Type B pancreatic cell (in vitro differentiated cells): ENCODE measurements around the gene GALNT8. TPM values are rescaled to one million over a fixed set of nuclear protein-coding genes. Genes with fewer than 3 reads are reported as not detected.
"Not testable (repeated sequence)": the region's sequence is repeated elsewhere in the genome, so short reads cannot be mapped to it uniquely, and the experiment has no call there.

Source experiments
- DNase-seq: peaks from one replicate; pipeline ENCODE4 v3.0.0; 2021; ENCODE audit warnings: mixed read lengths; ENCODE audit not compliant: unreplicated experiment; ENCODE audit errors: extremely low spot score
- H3K27ac Mint-ChIP-seq: 2 replicates; pipeline ENCODE4 v1.8.0; 2021; ENCODE audit warnings: mild to moderate bottlenecking, mixed read lengths
- H3K27me3 Mint-ChIP-seq: 2 replicates; pipeline ENCODE4 v1.8.0; 2021; ENCODE audit warnings: mixed read lengths
- H3K36me3 Mint-ChIP-seq: 2 replicates; pipeline ENCODE4 v1.8.0; 2021; ENCODE audit warnings: mixed read lengths
- H3K4me1 Mint-ChIP-seq: one replicate; pipeline ENCODE4 v1.8.0; 2021; ENCODE audit warnings: mixed read lengths; ENCODE audit not compliant: unreplicated experiment
- H3K4me3 Mint-ChIP-seq: 2 replicates; pipeline ENCODE4 v1.8.0; 2021; ENCODE audit warnings: mild to moderate bottlenecking, mixed read lengths
- H3K9me3 Mint-ChIP-seq: 2 replicates; pipeline ENCODE4 v1.8.0; 2021; ENCODE audit warnings: mixed read lengths
- total RNA-seq: library from RNA; stranded (reverse); gene quantifications from 2 replicates; pipeline ENCODE4 v1.2.1, GENCODE V29; 2021; ENCODE audit warnings: low replicate concordance
- TF ChIP-seq, protein P1 (sequence below): fragments of 200-600 bp; sonication (generic); conservative IDR thresholded peaks from 2 replicates; pipeline ENCODE4 v1.5.0; 2021; ENCODE audit warnings: antibody characterized with exemption, mild to moderate bottlenecking

The GALNT8 gene
- total RNA-seq, 1 donor from 2014 or later: 7.1 TPM

DNA sequence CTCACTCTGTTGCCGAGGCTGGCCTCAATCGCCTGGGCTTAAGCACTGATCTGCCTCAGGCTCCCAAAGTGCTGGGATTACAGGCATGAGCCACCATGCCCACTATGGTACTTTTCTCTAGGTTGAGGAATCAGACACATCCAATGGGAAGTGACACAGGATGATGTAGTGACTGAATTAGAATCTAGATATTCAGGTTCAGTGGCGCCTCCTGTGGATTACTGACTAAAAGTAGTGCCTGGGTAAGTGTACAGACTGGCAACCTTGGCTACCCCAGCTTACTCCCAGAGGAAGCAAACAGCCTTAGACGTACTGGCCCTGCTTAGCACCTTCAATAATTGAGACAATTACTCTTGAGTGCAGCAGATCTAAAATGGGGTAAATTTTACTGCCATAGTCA is 22.8 kb downstream of the GALNT8 start:
- no peak overlapping the region for H3K27ac Mint-ChIP-seq
- no peak overlapping the region for H3K4me3 Mint-ChIP-seq
- no peaks in the 10 kb centered on the region for H3K9me3 Mint-ChIP-seq
- H3K27me3 Mint-ChIP-seq: peaks cover 14% of the 10 kb centered on the region
- peaks cover 4% of the 10 kb centered on the region for H3K36me3 Mint-ChIP-seq
- TF ChIP-seq, protein P1, sequence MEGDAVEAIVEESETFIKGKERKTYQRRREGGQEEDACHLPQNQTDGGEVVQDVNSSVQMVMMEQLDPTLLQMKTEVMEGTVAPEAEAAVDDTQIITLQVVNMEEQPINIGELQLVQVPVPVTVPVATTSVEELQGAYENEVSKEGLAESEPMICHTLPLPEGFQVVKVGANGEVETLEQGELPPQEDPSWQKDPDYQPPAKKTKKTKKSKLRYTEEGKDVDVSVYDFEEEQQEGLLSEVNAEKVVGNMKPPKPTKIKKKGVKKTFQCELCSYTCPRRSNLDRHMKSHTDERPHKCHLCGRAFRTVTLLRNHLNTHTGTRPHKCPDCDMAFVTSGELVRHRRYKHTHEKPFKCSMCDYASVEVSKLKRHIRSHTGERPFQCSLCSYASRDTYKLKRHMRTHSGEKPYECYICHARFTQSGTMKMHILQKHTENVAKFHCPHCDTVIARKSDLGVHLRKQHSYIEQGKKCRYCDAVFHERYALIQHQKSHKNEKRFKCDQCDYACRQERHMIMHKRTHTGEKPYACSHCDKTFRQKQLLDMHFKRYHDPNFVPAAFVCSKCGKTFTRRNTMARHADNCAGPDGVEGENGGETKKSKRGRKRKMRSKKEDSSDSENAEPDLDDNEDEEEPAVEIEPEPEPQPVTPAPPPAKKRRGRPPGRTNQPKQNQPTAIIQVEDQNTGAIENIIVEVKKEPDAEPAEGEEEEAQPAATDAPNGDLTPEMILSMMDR: no peak
- no peak for DNase-seq
- no peaks in the 10 kb centered on the region for H3K4me1 Mint-ChIP-seq

DNA sequence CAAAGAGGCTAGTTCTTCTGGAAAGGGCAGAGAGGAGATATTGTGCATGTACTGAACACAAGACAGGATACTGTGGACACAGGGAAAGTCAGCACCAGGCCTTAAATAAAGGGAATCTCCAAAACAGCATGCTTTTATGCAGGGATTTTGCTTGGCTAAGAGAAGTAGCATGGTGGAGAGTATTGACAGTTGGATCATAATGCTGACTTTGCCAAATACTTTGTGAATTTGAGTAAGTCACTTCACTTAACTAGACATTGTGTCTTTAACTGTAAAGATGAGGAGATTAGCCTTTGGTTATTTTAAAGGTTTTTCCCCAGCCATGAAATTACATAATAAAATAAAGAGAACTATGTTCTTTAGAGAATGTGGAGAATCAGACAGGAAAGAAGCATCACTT is 24.5 kb downstream of the GALNT8 start:
- Mint-ChIP-seq H3K36me3 (no peaks in the 10 kb centered on the region), H3K9me3 (no peaks in the 10 kb centered on the region), H3K4me1 (no peaks in the 10 kb centered on the region), H3K4me3 (no peak overlapping the region), H3K27ac (no peak overlapping the region), H3K27me3 (peaks cover 10% of the 10 kb centered on the region)
- DNase-seq: no peak
- TF ChIP-seq, protein P1: no peak

DNA sequence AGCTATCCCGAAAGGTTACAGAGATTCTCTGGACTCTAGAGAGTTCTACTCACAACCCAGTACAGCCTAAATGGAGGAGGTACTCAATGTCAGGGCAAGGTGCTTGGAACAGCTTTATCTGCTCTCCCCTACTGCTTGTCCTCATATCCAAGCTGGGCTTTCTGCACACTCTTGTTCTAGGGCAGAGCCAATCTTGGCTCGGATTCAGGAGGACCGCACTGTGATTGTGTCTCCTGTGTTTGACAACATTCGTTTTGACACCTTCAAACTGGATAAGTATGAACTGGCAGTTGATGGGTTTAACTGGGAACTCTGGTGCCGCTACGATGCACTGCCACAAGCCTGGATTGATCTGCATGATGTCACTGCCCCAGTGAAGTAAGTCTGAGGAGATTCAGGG is 25.0 kb downstream of the GALNT8 start:
- no peak overlapping the region for H3K4me3 Mint-ChIP-seq
- H3K27ac Mint-ChIP-seq: no peak overlapping the region
- peaks cover 10% of the 10 kb centered on the region for H3K27me3 Mint-ChIP-seq
- TF ChIP-seq, protein P1: no peak
- H3K36me3 Mint-ChIP-seq: peaks cover under 1% of the 10 kb centered on the region
- no peaks in the 10 kb centered on the region for H3K9me3 Mint-ChIP-seq
- no peaks in the 10 kb centered on the region for H3K4me1 Mint-ChIP-seq
- DNase-seq: no peak

DNA sequence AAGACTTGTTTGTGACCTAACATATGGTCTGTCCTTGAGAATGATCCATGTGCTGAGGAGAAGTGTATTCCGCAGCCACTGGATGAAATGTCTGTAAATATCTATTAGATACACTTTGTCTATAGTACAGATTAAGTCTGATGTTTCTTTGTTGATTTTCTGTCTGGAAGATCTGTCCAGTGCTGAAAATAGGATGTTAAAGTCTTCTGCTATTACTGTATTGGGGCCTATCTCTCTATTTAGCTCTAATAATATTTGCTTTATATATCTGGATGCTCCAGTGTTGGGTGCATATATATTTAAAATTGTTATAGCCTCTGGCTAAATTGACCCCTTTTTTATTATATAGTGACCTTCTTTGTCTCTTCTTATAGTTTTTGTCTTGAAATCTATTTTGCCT is 31.5 kb downstream of the GALNT8 start:
- H3K27me3 Mint-ChIP-seq, H3K9me3 Mint-ChIP-seq, H3K4me1 Mint-ChIP-seq, H3K36me3 Mint-ChIP-seq, H3K4me3 Mint-ChIP-seq, DNase-seq, H3K27ac Mint-ChIP-seq: not testable (repeated sequence)

DNA sequence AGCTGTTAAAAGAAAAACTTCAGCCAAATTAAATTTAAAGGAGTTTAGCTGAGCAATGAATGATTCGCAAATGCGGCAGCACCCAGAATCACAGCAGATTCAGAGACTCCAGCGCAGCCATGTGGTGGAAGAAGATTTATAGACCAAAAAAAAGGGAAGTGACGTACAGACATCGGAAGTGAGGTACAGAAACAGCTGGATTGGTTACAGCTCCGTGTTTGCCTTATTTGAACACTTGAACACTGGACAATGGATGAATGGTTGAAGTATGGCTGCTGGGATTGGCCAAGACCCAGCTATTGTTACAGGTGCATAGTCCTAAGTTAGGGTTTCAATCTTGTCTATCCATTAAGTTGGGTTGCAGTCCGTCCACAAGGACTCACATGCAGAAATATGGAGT is 42.6 kb downstream of the GALNT8 start:
- Mint-ChIP-seq H3K27me3 (peaks cover 26% of the 10 kb centered on the region), H3K4me1 (no peaks in the 10 kb centered on the region), H3K36me3 (no peaks in the 10 kb centered on the region), H3K4me3 (no peak overlapping the region), H3K9me3 (no peaks in the 10 kb centered on the region), H3K27ac (no peak overlapping the region)
- TF ChIP-seq, protein P1: no peak
- DNase-seq: no peak

DNA sequence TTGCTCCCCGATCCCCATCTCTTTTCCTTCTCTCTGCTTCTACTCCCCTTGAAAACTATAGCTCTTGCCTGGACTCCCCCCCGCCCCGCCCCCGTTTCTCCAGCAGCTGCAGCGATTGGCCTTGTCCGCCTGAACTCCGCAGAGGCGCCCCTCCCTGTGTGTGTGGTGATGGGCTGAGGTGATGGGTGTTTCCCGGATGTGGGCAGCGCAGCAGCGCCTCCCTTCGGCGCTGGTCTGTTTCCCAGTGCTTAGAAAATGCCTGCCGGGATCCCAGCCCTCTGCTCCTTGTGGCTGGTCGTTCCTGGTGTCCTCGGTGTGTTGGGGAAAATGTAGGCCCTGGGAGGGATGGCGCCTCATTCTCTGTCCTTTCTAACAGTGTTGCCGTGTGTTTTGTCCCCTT is 43.3 kb downstream of the GALNT8 start:
- Mint-ChIP-seq H3K9me3 (no peaks in the 10 kb centered on the region), H3K27me3 (peaks cover 21% of the 10 kb centered on the region), H3K4me1 (no peaks in the 10 kb centered on the region), H3K4me3 (no peak overlapping the region), H3K36me3 (no peaks in the 10 kb centered on the region), H3K27ac (no peak overlapping the region)
- TF ChIP-seq, protein P1: peak; percentile 32
- DNase-seq: no peak
